Measurements from ENCODE around the gene C4orf50.

Gene C4orf50

GRCh38 chr4:6002926-6003325, 15.3 kb downstream of the C4orf50 start:
- H4K20me1 ChIP-seq (ENCODE audit: low read depth, low read length): no peaks in the 10 kb centered on the region
- H3K9me3 ChIP-seq (ENCODE audit: insufficient read depth, low read length): no peaks in the 10 kb centered on the region
- no peaks in the 10 kb centered on the region for H3K79me2 ChIP-seq (ENCODE audit: insufficient read depth, low read length)
- no peak overlapping the region for H3K4me3 ChIP-seq (ENCODE audit: insufficient read depth, low read length, poor library complexity, severe bottlenecking)
- H3K9ac ChIP-seq (ENCODE audit: low read length): no peak overlapping the region
- no peaks in the 10 kb centered on the region for H3K9me2 ChIP-seq (replicated peaks; ENCODE audit: insufficient read depth, low read length)
- H3K4me2 ChIP-seq (ENCODE audit: low read depth, low read length, poor library complexity, severe bottlenecking): no peak overlapping the region
- no peaks in the 10 kb centered on the region for H3K36me3 ChIP-seq (ENCODE audit: low read length)
- no peak overlapping the region for H3K27ac ChIP-seq (ENCODE audit: low read depth, low read length)
- H2AFZ ChIP-seq (ENCODE audit: low read depth, low read length, severe bottlenecking): no peak overlapping the region
- TF ChIP-seq EZH2phosphoT487 (conservative IDR thresholded peaks at IDR 0.05; ENCODE audit: low read length) (no peak), CTCF (IDR thresholded peaks at IDR 0.05; ENCODE audit: insufficient read depth, low read length, poor library complexity, severe bottlenecking) (no peak)
- no peaks in the 10 kb centered on the region for H3K27me3 ChIP-seq (ENCODE audit: low read length)
- no peaks in the 10 kb centered on the region for H3F3A ChIP-seq (ENCODE audit: insufficient read depth)

GRCh38 chr4:6002492-6002833, 15.8 kb downstream of the C4orf50 start:
- H4K20me1 ChIP-seq (ENCODE audit: low read depth, low read length): no peaks in the 10 kb centered on the region
- H3K36me3 ChIP-seq (ENCODE audit: low read length): no peaks in the 10 kb centered on the region
- no peaks in the 10 kb centered on the region for H3K27me3 ChIP-seq (ENCODE audit: low read length)
- H3K9me2 ChIP-seq (replicated peaks; ENCODE audit: insufficient read depth, low read length): no peaks in the 10 kb centered on the region
- H3K9me3 ChIP-seq (ENCODE audit: insufficient read depth, low read length): no peaks in the 10 kb centered on the region
- no peaks in the 10 kb centered on the region for H3F3A ChIP-seq (ENCODE audit: insufficient read depth)
- TF ChIP-seq CTCF (IDR thresholded peaks at IDR 0.05; ENCODE audit: insufficient read depth, low read length, poor library complexity, severe bottlenecking): no peak
- no peak for TF ChIP-seq EZH2phosphoT487 (conservative IDR thresholded peaks at IDR 0.05; ENCODE audit: low read length)
- no peak overlapping the region for H3K4me2 ChIP-seq (ENCODE audit: low read depth, low read length, poor library complexity, severe bottlenecking)
- no peak overlapping the region for H3K4me3 ChIP-seq (ENCODE audit: insufficient read depth, low read length, poor library complexity, severe bottlenecking)
- no peak overlapping the region for H3K27ac ChIP-seq (ENCODE audit: low read depth, low read length)
- no peak overlapping the region for H3K9ac ChIP-seq (ENCODE audit: low read length)
- H2AFZ ChIP-seq (ENCODE audit: low read depth, low read length, severe bottlenecking): no peak overlapping the region
- no peaks in the 10 kb centered on the region for H3K79me2 ChIP-seq (ENCODE audit: insufficient read depth, low read length)

- Histone ChIP-seq H3K4me3 (ENCODE audit: insufficient read depth, low read length, poor library complexity, severe bottlenecking) (no peak overlapping the region), H3K27me3 (ENCODE audit: low read length) (no peaks in the 10 kb centered on the region), H3K27ac (ENCODE audit: low read depth, low read length) (no peak overlapping the region), H2AFZ (ENCODE audit: low read depth, low read length, severe bottlenecking) (no peak overlapping the region), H3K79me2 (ENCODE audit: insufficient read depth, low read length) (no peaks in the 10 kb centered on the region), H3K9ac (ENCODE audit: low read length) (no peak overlapping the region), H4K20me1 (ENCODE audit: low read depth, low read length) (no peaks in the 10 kb centered on the region), H3K36me3 (ENCODE audit: low read length) (no peaks in the 10 kb centered on the region), H3K9me2 (replicated peaks; ENCODE audit: insufficient read depth, low read length) (no peaks in the 10 kb centered on the region), H3F3A (ENCODE audit: insufficient read depth) (no peaks in the 10 kb centered on the region), H3K4me2 (ENCODE audit: low read depth, low read length, poor library complexity, severe bottlenecking) (no peak overlapping the region), H3K9me3 (ENCODE audit: insufficient read depth, low read length) (no peaks in the 10 kb centered on the region)
- TF ChIP-seq CTCF (IDR thresholded peaks at IDR 0.05; ENCODE audit: insufficient read depth, low read length, poor library complexity, severe bottlenecking) (no peak), EZH2phosphoT487 (conservative IDR thresholded peaks at IDR 0.05; ENCODE audit: low read length) (no peak)
Observed at GRCh38 chr4:6001680-6002491, 16.3 kb downstream of the C4orf50 start.

Measured in SU-DHL-6 (cell line).